NCI-H526 treated with DMSO at 0.1 percent for 48 hours (cell line): ENCODE measurements around the gene RREB1.

Source experiments
- DNase-seq: peaks from one replicate; lab custom pipeline; 2025; lab: John Stamatoyannopoulos, UW

Gene RREB1, protein sequence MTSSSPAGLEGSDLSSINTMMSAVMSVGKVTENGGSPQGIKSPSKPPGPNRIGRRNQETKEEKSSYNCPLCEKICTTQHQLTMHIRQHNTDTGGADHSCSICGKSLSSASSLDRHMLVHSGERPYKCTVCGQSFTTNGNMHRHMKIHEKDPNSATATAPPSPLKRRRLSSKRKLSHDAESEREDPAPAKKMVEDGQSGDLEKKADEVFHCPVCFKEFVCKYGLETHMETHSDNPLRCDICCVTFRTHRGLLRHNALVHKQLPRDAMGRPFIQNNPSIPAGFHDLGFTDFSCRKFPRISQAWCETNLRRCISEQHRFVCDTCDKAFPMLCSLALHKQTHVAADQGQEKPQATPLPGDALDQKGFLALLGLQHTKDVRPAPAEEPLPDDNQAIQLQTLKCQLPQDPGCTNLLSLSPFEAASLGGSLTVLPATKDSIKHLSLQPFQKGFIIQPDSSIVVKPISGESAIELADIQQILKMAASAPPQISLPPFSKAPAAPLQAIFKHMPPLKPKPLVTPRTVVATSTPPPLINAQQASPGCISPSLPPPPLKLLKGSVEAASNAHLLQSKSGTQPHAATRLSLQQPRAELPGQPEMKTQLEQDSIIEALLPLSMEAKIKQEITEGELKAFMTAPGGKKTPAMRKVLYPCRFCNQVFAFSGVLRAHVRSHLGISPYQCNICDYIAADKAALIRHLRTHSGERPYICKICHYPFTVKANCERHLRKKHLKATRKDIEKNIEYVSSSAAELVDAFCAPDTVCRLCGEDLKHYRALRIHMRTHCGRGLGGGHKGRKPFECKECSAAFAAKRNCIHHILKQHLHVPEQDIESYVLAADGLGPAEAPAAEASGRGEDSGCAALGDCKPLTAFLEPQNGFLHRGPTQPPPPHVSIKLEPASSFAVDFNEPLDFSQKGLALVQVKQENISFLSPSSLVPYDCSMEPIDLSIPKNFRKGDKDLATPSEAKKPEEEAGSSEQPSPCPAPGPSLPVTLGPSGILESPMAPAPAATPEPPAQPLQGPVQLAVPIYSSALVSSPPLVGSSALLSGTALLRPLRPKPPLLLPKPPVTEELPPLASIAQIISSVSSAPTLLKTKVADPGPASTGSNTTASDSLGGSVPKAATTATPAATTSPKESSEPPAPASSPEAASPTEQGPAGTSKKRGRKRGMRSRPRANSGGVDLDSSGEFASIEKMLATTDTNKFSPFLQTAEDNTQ (N-terminal part only)

DNA sequence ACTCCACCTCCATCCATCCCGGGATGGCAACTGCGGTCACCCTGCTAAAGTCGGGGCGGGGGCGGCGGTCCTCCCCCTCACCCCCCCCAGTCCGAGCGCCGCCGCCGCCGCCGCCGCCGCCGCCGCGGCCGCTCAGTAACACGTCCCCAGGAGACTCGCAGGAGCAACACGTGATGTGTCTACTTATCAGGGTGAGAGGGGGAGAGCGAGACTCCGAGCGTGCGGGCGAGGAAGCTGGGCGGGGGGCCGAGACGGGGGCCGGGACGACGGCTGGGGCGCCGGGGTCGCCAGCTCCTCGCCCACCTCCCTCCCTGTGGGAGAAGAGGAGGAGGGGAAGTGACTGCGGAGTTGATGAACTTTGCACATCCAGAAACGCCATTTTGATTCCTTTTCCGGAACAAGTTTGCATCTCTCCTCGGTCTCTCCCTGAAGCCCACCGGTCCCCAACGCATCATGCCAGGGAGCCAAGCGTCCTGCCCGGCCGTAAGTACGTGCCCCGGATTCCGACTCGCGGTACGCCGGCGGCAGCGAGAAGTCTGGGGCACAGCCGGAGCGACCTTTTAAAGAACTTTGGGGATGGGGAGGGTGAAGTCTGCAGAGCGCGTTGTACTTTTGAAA, at the start of gene RREB1:
Gene RREB1, plus strand, starts transcription at position 384 of the 618 bp plus-strand sequence. CDS start 73,951 bp downstream, outside the sequence.
- DNase-seq: peak; percentile 68

DNA sequence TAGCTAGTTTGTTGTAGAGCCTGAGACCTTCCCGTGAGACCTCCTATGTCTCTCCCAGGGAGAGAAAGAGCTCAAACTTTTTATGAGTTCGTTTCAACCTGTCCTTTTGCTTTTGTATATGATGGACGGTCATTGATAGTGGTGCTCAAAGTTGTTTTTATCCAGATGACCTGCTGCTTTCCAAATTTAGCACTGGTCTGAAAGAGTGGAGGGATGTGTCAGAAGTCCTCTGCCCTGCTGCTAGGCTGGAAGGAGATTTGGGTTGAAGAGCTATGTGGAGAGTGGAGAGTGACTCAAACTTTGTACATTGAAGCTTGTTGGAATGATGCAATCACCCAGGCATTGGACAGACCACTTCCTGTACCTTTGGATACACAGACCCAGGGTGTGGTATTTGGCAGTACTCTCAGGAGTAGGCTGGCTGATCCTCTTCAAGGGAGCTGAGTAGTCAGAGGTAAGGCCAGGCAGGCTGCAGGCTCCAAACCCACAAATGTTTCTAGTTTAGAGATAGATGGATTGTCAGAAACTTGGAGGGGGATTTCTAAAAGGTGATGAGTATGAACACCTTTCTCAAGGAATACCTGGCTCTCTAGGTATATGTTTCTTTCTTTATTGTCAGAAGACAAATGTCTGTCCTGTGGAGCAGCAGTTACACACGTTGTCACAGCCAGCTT, 49.4 kb upstream of the RREB1 start:
- DNase-seq: no peak

DNA sequence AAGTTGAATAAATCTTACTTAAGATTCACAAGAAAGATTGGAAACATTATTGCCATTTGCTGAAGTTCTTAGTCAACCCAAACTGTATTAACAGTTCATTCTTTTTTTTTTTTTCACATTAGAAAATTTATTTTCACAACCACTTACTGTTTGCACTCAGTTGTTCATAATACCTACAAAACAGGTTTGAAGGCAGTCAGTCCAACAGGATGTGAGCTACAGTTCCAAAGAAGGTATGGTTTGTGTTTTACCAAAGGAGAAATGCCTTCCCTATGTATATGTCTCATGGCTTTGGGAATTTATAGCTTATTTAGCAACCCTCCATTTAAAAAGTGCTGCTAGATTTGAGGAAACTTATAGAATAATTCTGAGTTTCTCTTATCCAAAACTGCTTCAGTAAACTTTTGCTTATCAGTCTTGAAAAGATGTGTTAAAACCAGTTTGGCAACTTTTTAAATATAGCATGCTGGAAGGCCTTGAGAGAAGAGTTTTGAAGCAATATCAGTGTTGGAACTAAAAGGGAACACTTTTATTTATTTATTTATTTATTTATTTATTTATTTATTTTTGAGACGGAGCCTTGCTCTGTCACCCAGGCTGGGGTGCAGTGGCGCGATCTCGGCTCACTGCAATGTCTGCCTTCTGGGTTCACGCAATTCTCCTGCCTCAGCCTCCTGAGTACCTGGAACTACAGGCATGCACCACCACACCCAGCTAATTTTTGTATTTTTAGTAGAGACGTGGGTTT, 46.8 kb upstream of the RREB1 start:
- DNase-seq: no peak

DNA sequence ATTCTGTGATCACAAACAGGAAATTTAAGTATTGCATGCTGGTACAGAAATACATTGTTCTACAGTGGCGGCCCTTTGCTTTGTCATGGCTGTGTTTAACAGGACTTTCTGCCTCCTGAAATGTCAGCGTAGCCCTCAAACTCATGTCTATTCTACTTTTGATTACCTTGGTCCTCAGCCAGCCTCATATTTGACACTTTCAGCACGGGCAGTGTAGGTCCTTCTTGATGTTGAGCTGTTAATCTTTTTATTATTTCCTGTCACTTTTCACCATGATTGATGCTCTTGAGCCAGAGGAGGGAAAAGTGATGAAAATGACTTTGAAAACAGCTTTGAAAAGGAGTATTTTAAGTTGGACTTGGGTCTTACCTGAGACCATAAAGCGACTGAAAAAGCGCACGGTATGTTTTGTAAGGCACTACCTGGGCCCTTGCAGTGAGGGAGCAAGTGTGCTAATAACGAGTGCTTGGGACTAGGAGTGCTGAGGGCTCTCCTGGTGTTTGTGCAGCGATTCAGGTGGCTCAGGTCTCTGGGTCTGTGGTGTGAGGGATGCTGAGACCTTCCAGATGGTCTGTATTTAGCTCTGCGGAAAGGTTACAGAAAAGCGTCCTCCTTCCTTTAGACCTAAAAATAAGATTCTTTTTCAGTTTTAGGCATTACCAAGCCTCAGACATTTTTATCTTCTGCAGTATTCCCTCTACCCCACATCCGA, 45.2 kb upstream of the RREB1 start:
- DNase-seq: no peak

DNA sequence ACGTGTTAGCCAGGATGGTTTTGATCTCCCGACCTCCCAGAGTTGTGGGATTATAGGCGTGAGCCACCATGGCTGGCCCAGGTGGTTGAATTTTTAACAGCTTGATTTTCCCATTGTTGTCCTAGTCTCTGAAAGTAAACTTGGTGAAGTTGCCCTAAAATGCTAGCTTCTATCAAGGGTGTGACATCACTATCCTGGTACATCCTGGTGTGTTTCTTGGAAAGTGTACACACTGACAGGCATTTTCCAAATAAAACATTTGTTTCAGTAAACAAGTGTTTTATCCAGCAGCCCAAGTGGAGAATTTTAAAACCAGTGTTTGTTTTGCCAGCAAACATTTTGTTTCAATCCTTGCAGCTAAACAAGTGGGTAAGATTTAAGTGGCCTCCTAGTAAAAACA, 40.5 kb upstream of the RREB1 start:
- no peak for DNase-seq

DNA sequence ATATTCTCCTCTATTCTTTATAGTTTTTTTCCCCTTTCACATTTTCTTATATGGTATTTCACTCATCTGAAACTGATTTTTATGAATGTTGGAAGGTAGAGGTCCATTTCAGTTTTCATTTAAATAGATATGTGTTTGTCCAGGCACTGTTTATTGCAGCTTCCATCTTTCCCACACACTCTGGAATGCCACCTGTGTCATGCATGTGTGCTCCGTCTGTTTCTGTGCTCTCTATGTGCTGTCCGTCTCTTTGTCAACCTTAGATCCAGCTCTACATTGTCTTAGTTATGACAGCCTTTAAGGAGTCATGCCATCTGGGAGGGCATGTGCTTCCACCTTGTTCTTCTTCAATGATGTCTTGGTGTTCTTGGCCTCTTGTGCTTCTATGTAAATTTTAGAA, 36.4 kb upstream of the RREB1 start:
- DNase-seq: no peak

DNA sequence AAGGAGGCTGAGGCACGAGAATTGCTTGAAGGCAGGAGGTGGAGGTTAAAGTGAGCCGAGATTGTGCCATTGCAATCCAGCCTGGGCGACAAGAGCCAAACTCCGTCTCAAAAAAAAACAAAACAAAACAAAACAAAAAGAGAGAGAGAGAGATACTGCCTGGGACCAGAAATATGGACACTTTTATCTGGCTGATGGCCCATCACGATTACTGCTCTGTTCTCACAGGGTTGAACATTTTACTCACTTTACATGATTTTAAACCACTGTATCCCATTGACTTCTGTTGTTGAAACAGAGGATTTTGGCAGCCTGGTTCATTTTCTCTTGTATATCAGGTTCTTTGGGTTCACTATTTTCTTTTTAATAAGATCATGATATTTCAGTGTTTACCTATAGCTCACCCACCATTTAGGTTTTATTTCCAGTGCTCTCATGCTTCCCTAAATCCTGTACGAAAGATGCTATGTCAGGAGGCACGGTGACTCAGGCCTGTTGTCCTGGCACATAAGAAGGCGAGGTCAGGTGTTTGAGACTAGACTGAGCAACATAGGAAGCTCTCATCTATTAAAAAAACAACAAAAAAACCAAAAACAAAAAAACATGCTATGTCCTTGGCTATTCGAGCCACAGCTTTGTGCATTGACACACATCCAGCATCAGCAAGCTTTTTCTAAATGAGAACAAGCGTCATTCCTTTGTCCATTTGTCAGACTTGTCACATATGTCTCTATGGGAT, 34.5 kb upstream of the RREB1 start:
- DNase-seq: no peak

DNA sequence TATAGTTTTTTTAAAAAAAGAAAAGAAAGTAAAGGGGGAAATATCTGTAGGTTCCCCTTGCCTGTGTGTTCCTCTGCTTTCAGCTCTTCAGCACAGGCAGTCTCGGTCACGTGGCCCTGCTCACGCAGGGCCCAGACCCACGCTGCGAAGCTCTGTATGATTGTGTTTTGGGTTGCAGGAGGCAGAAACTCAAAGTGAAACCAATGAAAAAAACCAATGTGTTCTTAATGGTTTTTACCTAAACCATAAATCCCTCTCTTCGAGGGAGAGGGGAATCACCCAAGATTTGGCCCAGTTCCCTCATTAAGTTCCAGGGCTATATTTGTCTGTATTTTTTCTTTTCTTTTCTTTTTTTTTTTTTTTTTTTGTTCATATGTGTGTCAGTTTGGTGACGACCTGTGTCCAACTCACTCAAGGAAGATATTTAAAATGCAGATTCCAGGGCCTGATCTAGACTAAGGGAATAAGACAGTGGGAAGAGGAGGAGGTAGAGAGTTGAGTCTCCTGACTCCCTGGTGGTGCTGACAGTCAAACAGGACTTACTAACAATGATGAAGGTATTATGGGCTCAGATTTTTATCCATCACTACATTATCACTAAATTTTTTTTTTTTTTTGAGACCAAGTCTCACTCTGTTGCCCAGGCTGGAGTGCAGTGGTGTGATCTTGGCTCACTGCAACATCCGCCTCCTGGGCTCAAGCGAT, 33.8 kb upstream of the RREB1 start:
- no peak for DNase-seq

DNA sequence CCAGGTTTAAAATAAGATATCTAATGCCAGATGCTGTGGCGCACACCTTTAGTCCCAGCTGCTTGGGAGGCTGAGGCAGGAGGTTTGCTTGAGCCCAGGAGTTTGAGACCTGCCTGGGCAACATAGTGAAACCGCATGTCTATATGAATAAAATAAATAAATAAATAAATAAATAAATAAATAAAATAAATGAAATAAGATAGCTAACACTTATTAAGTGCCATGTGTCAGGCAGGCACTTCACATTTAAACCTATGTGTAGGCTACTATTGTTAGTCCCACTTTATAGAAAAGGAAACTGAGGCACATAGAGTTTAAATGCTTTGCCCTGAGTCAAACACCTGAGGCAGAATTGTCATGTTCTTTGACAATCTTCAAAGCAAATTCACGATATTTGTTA, 32.9 kb upstream of the RREB1 start:
- no peak for DNase-seq

DNA sequence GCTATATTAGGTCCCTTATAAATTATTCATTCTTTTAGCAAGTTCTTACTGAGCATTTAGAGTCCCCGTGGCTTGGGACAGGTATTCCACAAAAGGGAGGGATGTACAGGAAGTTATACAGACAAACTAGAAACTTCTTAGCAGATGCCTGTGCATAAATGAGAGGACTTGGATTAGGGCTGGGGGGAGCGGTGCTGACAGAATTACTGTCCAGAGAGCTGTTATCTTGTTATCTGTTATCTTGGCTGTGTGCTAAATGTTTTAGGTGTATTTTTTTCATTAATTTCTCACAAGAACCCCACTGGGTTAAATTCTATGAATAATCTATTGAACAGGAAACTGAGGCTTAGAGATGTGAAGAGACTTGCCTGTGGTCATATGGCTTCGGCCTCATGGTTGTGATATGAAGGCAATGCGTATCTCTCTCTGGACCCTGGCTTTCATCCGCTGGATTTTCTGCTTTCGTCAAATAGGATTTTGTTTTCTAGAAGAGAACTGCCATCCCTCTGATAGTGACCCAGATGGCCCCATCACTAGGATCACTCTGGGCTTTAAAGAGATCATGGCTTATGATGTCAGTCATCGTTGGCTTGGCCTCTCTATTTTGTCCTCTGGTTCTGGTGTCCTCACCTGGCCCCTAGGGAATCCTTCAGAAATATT, 32.3 kb upstream of the RREB1 start:
- no peak for DNase-seq

DNA sequence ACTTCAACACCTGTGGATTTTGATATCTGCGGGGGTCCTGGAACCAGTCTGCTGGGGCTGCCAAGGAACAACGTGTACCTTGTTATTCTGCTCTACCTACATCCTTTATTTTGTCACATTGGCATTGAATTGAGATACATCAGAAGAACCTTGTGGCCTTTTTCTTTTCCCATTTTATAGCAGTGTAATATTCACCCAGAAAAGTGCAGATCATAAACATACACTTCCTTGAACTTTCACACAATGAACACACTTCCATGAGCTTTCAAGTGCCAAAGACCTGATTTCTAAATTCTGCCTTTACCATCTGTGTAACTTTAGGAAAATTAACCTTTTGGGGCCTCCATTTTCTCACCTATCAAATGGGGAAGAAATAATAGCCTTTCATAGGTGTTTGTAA, 29.9 kb upstream of the RREB1 start:
- DNase-seq: no peak

DNA sequence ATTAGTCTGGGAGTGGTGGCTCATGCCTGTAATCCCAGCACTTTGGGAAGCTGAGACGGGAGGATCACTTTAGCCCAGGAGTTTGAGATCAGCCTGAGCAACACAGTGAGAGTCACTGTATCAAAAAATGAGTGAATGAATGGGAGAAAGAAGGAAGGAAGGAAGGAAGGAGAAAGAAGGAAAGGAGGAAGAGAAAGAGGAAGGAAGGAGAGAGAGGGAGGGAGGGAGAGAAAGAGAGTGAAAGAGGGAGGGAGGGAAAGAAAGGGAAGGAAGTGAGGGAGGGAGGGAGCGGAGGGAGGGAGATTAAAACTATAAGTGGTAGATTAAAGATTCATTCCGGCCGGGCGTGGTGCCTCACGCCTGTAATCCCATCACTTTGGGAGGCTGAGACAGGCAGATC, 28.9 kb upstream of the RREB1 start:
- DNase-seq: no peak

DNA sequence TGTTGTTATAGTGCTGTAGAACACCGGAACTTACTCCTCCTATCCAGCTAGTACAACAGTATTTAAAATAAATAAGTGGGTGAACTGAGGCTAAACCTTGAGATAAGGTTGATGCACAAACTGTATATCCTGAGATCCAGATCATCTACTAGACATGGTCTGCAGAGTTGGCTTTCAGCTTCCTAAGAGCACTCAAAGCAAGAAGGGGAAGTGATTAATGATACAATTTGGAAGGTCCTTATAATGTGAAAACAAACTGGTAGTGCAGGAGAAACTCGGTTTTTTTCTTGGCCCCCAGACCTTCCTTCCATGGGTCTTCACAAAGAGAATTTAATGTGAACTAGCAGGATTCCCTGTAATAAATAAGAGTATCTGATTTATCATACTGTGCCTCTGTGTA, 27.4 kb upstream of the RREB1 start:
- DNase-seq: no peak

DNA sequence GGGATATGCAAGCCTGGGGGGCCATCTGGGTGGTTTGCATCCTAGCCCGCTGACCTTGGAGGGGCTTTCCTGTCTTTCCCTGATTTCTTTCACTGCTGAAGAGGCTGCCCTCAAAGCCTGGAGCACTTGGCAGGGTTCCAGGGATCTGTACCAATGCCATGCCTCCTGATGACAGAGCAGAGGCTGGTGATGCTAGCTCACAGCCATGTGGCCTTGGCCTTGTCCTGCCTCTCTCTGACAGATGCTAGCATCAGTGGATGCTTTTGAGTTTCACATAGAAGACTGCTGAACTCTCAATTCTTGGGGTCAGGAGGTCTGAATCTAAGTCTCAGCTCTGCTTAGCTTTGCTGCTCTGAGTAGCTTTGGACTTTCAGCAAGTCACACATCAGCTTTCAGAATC, 21.9 kb upstream of the RREB1 start:
- no peak for DNase-seq

DNA sequence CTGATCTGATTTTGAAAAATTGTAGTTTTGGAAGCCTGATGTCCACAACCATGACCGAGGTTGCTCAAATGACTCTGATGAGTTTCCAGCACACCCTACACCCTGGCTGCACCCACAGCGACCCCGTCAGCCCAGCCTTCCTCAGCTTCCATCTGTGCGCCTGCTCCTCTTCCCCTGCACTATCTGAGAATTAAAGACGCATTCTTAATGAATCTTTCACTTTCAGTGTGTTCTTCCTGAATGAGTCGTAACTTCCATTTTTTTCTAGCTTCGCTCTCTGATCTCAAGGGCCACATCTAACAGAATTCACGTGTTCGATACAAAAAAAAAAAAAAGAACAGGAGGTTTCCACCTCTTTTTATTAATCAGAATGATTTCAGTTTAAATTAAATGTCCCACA, 21.3 kb upstream of the RREB1 start:
- no peak for DNase-seq

DNA sequence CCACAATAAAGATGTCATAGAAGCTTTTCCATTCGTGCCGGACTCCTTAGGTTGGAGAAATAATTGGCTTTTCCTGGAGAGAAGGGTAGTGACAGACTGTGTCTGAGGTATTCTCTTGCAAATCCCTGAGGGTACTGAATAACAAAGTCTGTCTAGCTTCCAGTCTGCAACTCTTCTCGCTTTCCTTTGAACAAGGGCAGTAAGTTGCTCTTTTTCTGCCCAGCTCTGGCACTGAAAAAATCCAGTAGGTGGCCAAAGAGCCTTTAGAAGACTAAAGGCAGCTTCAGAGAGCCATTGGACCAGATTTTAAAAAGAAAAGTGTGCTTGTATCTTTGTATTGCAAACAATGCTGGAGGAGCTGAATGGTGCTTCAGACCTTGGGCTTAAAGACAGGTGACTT, 20.7 kb upstream of the RREB1 start:
- DNase-seq: no peak

DNA sequence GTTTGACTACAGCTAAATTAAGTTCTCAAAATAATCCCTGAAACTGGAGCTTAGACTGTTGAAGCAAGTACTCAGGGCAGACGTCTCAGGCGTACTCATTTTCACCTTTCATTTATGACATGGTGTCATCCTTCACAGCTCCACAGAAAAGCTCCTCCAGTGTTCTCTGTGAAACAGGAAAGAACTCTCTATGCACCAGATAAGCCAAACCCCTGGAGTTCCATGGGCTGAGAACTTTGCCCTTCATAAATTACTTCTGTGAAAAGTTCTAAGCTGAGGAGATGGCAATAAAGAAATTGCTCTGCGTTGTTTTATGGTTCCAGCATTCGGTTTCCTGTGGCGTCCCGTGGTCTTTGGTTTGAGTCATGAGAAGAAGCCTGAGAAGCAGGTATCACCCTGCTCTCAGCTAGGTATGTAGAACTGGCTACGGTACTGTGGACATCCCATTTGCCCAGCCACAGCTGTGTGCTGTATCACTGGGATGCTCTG, 20.2 kb upstream of the RREB1 start:
- DNase-seq: no peak
